K562 (cell line): ENCODE data around the gene BCL7B. TPM values are rescaled to one million over a fixed set of nuclear protein-coding genes. Genes with fewer than 3 reads are reported as not detected.
A peak's percentile ranks its signal among the peaks of the same experiment; 100 is the strongest.

Source experiments
- BRD4 ChIP-seq: fragments of 200-600 bp; sonication (generic); IDR thresholded peaks from 2 replicates; pipeline ENCODE4 v1.6.1; 2017; ENCODE audit warnings: inconsistent platforms
- CEBPB ChIP-seq: fragments of 450-650 bp; IDR thresholded peaks from 2 replicates; pipeline ENCODE4 v1.6.1; 2016; ENCODE audit warnings: missing genetic modification characterization, missing compliant biosample characterization
- CREB1 ChIP-seq, 2 experiments: sonication (generic) in 1 of 2; formaldehyde crosslinking in 1 of 2; IDR thresholded peaks; 2 replicates each; pipeline versions ENCODE4 v1.6.1 to v1.8.0; 2012 to 2022; ENCODE audit warnings: inconsistent platforms in 1 of 2, mild to moderate bottlenecking in 1 of 2, missing genetic modification reagents in 1 of 2, moderate library complexity in 1 of 2
- E2F1 ChIP-seq: sonication (generic); formaldehyde crosslinking; IDR thresholded peaks from 2 replicates; pipeline ENCODE4 v1.8.1; 2023; ENCODE audit warnings: mild to moderate bottlenecking, missing genetic modification reagents, moderate library complexity
- HDAC1 ChIP-seq, 2 experiments: fragments of 450-650 bp; IDR thresholded peaks; 2 replicates each; pipeline ENCODE4 v1.6.1; 2016 to 2017; ENCODE audit warnings: inconsistent platforms in 1 of 2, mild to moderate bottlenecking in 1 of 2, moderate library complexity in 1 of 2
- HNRNPLL ChIP-seq: fragments of 200-400 bp; formaldehyde crosslinking; IDR thresholded peaks from 2 replicates; pipeline ENCODE4 v1.6.1; 2017; ENCODE audit warnings: low read length, low read depth, mild to moderate bottlenecking; ENCODE audit not compliant: poor library complexity, severe bottlenecking
- IFI16 ChIP-seq: fragments of 250-450 bp; sonication (Bioruptor Pico); IDR thresholded peaks from 2 replicates; pipeline ENCODE4 v2.1.2; 2022; ENCODE audit warnings: mild to moderate bottlenecking, inconsistent platforms
- MAZ ChIP-seq, 2 experiments: fragments of 450-650 bp in 1 of 2; sonication (generic) in 1 of 2; formaldehyde crosslinking; IDR thresholded peaks in 1 of 2; conservative IDR thresholded peaks in 1 of 2; 2 replicates each; pipeline versions ENCODE4 v1.4.0 to v1.5.0; 2020; ENCODE audit warnings: mild to moderate bottlenecking in 1 of 2, missing genetic modification reagents in 1 of 2
- PPARD ChIP-seq: fragments of 250-450 bp; sonication (Bioruptor Pico); IDR thresholded peaks from 2 replicates; pipeline ENCODE4 v1.8.0; 2022; ENCODE audit warnings: inconsistent platforms, mild to moderate bottlenecking, moderate library complexity
- ZNF140 ChIP-seq: fragments of 250-450 bp; sonication (Bioruptor Pico); IDR thresholded peaks from 2 replicates; pipeline ENCODE4 v1.8.0; 2021; ENCODE audit warnings: moderate library complexity, mild to moderate bottlenecking, inconsistent platforms
- ZNF561 ChIP-seq: fragments of 450-650 bp; formaldehyde crosslinking; conservative IDR thresholded peaks from 2 replicates; pipeline ENCODE4 v1.4.0; 2020; ENCODE audit warnings: mild to moderate bottlenecking, moderate library complexity
- ZNF766 ChIP-seq: fragments of 200-800 bp; sonication (Bioruptor generic); conservative IDR thresholded peaks from 2 replicates; pipeline ENCODE4 v1.6.1; 2016; ENCODE audit warnings: missing genetic modification characterization, missing compliant biosample characterization
- ZZZ3 ChIP-seq: fragments of 450-650 bp; IDR thresholded peaks from 2 replicates; pipeline ENCODE4 v1.6.1; 2016; ENCODE audit warnings: antibody characterized with exemption, mild to moderate bottlenecking, moderate library complexity
- polyA plus RNA-seq, 8 experiments: library from polyadenylated mRNA; depleted of rRNA in 4 of 8; stranded (reverse) in 5 of 8; unstranded in 3 of 8; fragments of >200 nt; fragmentation: Nextera tagmentation in 2 of 8; fragmentation: Illumina TruSeq in 1 of 8; extraction: Ambion mirVana in 2 of 8; extraction: Trizol in 1 of 8; gene quantifications; 2 replicates each; pipeline versions ENCODE4 v1.2.1 to v1.2.3, GENCODE V29; 2011 to 2014; ENCODE audit warnings: inconsistent platforms in 1 of 8, missing spikeins in 1 of 8
- total RNA-seq, 7 experiments: library from RNA; depleted of rRNA in 6 of 7; stranded (reverse); fragments of >200 nt in 6 of 7; fragmentation: Illumina TruSeq in 2 of 7; extraction: Trizol in 2 of 7; gene quantifications; 2 replicates each; pipeline versions ENCODE4 v1.2.1 to v1.2.3, GENCODE V29; 2011 to 2021; ENCODE audit warnings: low replicate concordance in 1 of 7
- TF ChIP-seq, protein P1 (sequence below): fragments of 250-450 bp; sonication (Bioruptor Pico); IDR thresholded peaks from 2 replicates; pipeline ENCODE4 v1.4.0; 2020
- TF ChIP-seq, protein P2 (sequence below): fragments of 450-650 bp; IDR thresholded peaks from 2 replicates; pipeline ENCODE4 v1.7.0; 2016; ENCODE audit warnings: borderline replicate concordance

The BCL7B gene
- total and polyA plus RNA-seq, 9 of the 15 experiments (the other 6 are each of a cell fraction or from before 2014, with no cell fraction given) = 10.0 to 73.2 (median 32.9) TPM

DNA sequence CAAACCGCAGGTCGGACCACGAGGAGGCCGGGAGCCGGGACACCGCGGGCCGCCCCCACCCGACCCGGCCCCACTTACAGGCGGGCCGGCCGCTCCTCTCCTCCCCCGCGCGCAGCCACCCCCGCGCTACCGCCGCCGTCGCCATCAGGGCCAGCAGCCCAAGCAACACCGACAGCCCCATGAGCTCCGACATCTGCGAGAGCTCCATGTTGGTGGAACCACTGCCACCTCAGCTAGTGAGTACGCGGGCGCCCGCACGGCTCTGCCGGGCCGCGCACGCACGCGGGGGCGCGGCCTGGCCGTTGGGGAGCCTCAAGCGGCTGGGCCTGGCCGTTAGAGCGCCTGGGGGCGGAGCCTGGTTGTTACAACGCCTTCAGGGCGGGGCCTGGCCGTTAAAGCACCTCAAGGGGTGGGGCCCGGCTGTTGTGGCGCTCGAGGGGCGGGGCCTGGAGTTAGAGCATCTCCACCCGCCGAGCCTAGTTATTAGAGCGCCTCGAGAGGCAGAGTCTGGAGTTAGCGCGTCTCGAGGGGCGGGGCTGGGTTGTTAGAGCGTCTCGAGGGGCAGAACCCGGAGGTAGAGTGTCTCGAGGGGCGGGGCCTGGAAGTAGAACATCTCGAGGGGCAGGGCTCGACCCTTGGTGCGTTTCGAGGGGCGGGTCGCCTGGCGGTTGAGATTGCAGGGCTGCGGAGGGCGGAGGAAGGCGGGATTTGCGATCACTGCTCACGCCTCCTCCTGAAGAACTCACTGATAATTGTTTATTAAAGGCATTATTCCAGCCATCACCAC is 21.0 kb upstream of the BCL7B start, which contains the start of gene TBL2 (continued):
- TF ChIP-seq, protein P1, sequence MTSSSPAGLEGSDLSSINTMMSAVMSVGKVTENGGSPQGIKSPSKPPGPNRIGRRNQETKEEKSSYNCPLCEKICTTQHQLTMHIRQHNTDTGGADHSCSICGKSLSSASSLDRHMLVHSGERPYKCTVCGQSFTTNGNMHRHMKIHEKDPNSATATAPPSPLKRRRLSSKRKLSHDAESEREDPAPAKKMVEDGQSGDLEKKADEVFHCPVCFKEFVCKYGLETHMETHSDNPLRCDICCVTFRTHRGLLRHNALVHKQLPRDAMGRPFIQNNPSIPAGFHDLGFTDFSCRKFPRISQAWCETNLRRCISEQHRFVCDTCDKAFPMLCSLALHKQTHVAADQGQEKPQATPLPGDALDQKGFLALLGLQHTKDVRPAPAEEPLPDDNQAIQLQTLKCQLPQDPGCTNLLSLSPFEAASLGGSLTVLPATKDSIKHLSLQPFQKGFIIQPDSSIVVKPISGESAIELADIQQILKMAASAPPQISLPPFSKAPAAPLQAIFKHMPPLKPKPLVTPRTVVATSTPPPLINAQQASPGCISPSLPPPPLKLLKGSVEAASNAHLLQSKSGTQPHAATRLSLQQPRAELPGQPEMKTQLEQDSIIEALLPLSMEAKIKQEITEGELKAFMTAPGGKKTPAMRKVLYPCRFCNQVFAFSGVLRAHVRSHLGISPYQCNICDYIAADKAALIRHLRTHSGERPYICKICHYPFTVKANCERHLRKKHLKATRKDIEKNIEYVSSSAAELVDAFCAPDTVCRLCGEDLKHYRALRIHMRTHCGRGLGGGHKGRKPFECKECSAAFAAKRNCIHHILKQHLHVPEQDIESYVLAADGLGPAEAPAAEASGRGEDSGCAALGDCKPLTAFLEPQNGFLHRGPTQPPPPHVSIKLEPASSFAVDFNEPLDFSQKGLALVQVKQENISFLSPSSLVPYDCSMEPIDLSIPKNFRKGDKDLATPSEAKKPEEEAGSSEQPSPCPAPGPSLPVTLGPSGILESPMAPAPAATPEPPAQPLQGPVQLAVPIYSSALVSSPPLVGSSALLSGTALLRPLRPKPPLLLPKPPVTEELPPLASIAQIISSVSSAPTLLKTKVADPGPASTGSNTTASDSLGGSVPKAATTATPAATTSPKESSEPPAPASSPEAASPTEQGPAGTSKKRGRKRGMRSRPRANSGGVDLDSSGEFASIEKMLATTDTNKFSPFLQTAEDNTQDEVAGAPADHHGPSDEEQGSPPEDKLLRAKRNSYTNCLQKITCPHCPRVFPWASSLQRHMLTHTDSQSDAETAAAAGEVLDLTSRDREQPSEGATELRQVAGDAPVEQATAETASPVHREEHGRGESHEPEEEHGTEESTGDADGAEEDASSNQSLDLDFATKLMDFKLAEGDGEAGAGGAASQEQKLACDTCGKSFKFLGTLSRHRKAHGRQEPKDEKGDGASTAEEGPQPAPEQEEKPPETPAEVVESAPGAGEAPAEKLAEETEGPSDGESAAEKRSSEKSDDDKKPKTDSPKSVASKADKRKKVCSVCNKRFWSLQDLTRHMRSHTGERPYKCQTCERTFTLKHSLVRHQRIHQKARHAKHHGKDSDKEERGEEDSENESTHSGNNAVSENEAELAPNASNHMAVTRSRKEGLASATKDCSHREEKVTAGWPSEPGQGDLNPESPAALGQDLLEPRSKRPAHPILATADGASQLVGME = peak; percentile 86; the same call in 1 of the 2 replicates
- TF ChIP-seq E2F1 (CRISPR knock-in tag) (peak; percentile 73; the same call in 1 of the 2 replicates), ZZZ3 (no peak), IFI16 (CRISPR knock-in tag) (no peak), CREB1 (IDR thresholded peaks at IDR 0.05) (peak; percentile 31; the same call in 1 of the 2 replicates), CREB1 (CRISPR knock-in tag; IDR thresholded peaks at IDR 0.05) (peak; percentile 70; the same call in 1 of the 2 replicates), HDAC1 (IDR thresholded peaks at IDR 0.05) (peak in 1 of 2 experiments; percentile 63; a peak in 1 of 4 replicates), HNRNPLL (peak; percentile 50), CEBPB (no peak), BRD4 (peak; percentile 19; the same call in 1 of the 2 replicates), ZNF140 (CRISPR knock-in tag) (no peak), MAZ (CRISPR knock-in tag; conservative IDR thresholded peaks at IDR 0.05 in 1 of 2, IDR thresholded peaks at IDR 0.05 in 1 of 2) (peak; percentile 86 to 91), ZNF766 (CRISPR knock-in tag) (0 out of 2 replicates have a peak, but pooled peaks have one; percentile 12), PPARD (no peak), ZNF561 (no peak)
- TF ChIP-seq, protein P2, sequence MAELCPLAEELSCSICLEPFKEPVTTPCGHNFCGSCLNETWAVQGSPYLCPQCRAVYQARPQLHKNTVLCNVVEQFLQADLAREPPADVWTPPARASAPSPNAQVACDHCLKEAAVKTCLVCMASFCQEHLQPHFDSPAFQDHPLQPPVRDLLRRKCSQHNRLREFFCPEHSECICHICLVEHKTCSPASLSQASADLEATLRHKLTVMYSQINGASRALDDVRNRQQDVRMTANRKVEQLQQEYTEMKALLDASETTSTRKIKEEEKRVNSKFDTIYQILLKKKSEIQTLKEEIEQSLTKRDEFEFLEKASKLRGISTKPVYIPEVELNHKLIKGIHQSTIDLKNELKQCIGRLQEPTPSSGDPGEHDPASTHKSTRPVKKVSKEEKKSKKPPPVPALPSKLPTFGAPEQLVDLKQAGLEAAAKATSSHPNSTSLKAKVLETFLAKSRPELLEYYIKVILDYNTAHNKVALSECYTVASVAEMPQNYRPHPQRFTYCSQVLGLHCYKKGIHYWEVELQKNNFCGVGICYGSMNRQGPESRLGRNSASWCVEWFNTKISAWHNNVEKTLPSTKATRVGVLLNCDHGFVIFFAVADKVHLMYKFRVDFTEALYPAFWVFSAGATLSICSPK = no peak
